Measurements from ENCODE around the gene STING1. TPM values are rescaled to one million over a fixed set of nuclear protein-coding genes. Genes with fewer than 3 reads are reported as not detected.

Gene STING1
- total and polyA plus RNA-seq, 10 of the 15 experiments (the other 5 are each of a cell fraction or from before 2014, with no cell fraction given): 10.1 to 56.1 (median 41.0) TPM

DNA sequence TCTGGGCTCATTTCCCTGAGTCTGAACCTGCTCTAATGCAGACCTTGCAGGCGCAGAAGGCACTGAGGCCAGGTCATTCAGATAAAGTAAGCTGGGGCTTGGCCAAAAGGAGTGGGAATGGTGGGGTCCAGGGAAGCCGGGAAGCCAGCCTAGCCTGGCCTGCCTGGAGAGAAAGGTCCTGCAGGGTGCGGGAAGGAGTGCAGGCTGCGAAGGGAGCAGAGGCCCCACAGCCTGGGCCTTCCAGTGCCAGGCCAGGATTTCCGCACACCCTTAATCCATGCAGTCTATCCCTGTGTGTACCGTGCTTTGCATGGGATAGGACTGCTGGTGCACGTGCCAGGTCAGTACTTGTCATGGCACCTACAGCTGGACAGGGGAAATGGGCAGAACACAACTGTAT, 3.6 kb upstream of the STING1 start:
- ATAC-seq (no peak), FAIRE-seq (no peak), DNase-seq (ENCODE audit: low read depth, low spot score) (no peak)
- H3K4me2 ChIP-seq (ENCODE audit: control insufficient read depth, insufficient read depth): no peak overlapping the region
- ChIA-PET CTCF (interaction anchor here (0.6 to 0.8 kb wide), 2 partner anchors 27 to 30 kb away, joined by 3 read pairs; no protein-coding TSS in a partner anchor), SMC1A (ENCODE audit: uncharacterized antibody, unreplicated experiment) (interaction anchor here (0.9 to 3.1 kb wide), 3 partner anchors 10 to 61 kb away, joined by 3 to 15 read pairs (median 4); no protein-coding TSS in a partner anchor), RAD21 (ENCODE audit: unreplicated experiment) (no interaction called here), POLR2A (interaction anchor here (0.8 kb wide), 1 partner anchor 79 kb away, joined by 3 read pairs; no protein-coding TSS in a partner anchor)
- no peak overlapping the region for H3K9ac ChIP-seq (ENCODE audit: control insufficient read depth, insufficient read depth, low read length)
- intact Hi-C loops (cut with micrococcal nuclease; ENCODE audit: unreplicated experiment): no loop called here
- 70% methylated on average over 7 of the region's 7 CpGs for WGBS (ENCODE audit: insufficient coverage, insufficient replicate concordance, low lambda C conversion rate, missing lambda C conversion rate)
- no peak overlapping the region for H2AFZ ChIP-seq (ENCODE audit: control insufficient read depth, low read depth, low read length)
- in situ Hi-C loops (cut with MboI): no loop called here
- H3K9me3 ChIP-seq (replicated peaks; ENCODE audit: control insufficient read depth, insufficient read depth, low read length): no peaks in the 10 kb centered on the region
- H4K20me1 ChIP-seq (ENCODE audit: control insufficient read depth, insufficient read depth): no peaks in the 10 kb centered on the region
- BruUV-seq (replicated peaks): no TSS peak
- no peak overlapping the region for H3K4me3 ChIP-seq
- no peaks in the 10 kb centered on the region for H3K27me3 ChIP-seq (replicated peaks in 1 of 2; ENCODE audit: control insufficient read depth in 2 of 2, insufficient read depth in 2 of 2, low read length in 1 of 2)
- H3K4me1 ChIP-seq (ENCODE audit: control insufficient read depth, insufficient read depth, low read length): peaks cover 28% of the 10 kb centered on the region
- H3K79me2 ChIP-seq (ENCODE audit: control insufficient read depth, insufficient read depth, low read length): peaks cover 7% of the 10 kb centered on the region
- H3K27ac ChIP-seq (ENCODE audit: control insufficient read depth, insufficient read depth): no peak overlapping the region
- H3K36me3 ChIP-seq (ENCODE audit: control insufficient read depth in 2 of 2, insufficient read depth in 2 of 2, low read length in 1 of 2): no peaks in the 10 kb centered on the region
- TF ChIP-seq, protein P1, sequence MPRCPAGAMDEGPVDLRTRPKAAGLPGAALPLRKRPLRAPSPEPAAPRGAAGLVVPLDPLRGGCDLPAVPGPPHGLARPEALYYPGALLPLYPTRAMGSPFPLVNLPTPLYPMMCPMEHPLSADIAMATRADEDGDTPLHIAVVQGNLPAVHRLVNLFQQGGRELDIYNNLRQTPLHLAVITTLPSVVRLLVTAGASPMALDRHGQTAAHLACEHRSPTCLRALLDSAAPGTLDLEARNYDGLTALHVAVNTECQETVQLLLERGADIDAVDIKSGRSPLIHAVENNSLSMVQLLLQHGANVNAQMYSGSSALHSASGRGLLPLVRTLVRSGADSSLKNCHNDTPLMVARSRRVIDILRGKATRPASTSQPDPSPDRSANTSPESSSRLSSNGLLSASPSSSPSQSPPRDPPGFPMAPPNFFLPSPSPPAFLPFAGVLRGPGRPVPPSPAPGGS (IDR thresholded peaks at IDR 0.05; ENCODE audit: borderline replicate concordance, insufficient read depth, low read depth, low read length, poor library complexity, severe bottlenecking): no peak
- TF ChIP-seq, protein P2, sequence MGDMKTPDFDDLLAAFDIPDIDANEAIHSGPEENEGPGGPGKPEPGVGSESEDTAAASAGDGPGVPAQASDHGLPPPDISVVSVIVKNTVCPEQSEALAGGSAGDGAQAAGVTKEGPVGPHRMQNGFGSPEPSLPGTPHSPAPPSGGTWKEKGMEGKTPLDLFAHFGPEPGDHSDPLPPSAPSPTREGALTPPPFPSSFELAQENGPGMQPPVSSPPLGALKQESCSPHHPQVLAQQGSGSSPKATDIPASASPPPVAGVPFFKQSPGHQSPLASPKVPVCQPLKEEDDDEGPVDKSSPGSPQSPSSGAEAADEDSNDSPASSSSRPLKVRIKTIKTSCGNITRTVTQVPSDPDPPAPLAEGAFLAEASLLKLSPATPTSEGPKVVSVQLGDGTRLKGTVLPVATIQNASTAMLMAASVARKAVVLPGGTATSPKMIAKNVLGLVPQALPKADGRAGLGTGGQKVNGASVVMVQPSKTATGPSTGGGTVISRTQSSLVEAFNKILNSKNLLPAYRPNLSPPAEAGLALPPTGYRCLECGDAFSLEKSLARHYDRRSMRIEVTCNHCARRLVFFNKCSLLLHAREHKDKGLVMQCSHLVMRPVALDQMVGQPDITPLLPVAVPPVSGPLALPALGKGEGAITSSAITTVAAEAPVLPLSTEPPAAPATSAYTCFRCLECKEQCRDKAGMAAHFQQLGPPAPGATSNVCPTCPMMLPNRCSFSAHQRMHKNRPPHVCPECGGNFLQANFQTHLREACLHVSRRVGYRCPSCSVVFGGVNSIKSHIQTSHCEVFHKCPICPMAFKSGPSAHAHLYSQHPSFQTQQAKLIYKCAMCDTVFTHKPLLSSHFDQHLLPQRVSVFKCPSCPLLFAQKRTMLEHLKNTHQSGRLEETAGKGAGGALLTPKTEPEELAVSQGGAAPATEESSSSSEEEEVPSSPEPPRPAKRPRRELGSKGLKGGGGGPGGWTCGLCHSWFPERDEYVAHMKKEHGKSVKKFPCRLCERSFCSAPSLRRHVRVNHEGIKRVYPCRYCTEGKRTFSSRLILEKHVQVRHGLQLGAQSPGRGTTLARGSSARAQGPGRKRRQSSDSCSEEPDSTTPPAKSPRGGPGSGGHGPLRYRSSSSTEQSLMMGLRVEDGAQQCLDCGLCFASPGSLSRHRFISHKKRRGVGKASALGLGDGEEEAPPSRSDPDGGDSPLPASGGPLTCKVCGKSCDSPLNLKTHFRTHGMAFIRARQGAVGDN (IDR thresholded peaks at IDR 0.05): no peak
- TF ChIP-seq ZZZ3 (IDR thresholded peaks at IDR 0.05; ENCODE audit: control insufficient read depth, insufficient read length, low read depth): no peak
- TF ChIP-seq, protein P3, sequence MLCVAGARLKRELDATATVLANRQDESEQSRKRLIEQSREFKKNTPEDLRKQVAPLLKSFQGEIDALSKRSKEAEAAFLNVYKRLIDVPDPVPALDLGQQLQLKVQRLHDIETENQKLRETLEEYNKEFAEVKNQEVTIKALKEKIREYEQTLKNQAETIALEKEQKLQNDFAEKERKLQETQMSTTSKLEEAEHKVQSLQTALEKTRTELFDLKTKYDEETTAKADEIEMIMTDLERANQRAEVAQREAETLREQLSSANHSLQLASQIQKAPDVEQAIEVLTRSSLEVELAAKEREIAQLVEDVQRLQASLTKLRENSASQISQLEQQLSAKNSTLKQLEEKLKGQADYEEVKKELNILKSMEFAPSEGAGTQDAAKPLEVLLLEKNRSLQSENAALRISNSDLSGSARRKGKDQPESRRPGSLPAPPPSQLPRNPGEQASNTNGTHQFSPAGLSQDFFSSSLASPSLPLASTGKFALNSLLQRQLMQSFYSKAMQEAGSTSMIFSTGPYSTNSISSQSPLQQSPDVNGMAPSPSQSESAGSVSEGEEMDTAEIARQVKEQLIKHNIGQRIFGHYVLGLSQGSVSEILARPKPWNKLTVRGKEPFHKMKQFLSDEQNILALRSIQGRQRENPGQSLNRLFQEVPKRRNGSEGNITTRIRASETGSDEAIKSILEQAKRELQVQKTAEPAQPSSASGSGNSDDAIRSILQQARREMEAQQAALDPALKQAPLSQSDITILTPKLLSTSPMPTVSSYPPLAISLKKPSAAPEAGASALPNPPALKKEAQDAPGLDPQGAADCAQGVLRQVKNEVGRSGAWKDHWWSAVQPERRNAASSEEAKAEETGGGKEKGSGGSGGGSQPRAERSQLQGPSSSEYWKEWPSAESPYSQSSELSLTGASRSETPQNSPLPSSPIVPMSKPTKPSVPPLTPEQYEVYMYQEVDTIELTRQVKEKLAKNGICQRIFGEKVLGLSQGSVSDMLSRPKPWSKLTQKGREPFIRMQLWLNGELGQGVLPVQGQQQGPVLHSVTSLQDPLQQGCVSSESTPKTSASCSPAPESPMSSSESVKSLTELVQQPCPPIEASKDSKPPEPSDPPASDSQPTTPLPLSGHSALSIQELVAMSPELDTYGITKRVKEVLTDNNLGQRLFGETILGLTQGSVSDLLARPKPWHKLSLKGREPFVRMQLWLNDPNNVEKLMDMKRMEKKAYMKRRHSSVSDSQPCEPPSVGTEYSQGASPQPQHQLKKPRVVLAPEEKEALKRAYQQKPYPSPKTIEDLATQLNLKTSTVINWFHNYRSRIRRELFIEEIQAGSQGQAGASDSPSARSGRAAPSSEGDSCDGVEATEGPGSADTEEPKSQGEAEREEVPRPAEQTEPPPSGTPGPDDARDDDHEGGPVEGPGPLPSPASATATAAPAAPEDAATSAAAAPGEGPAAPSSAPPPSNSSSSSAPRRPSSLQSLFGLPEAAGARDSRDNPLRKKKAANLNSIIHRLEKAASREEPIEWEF (IDR thresholded peaks at IDR 0.05; ENCODE audit: insufficient replicate concordance, low read depth, low read length): no peak
- TF ChIP-seq RFX5 (IDR thresholded peaks at IDR 0.05; ENCODE audit: low read depth, low read length): no peak
- no peak for TF ChIP-seq SIX5 (IDR thresholded peaks at IDR 0.05; ENCODE audit: low read depth, low read length, severe bottlenecking)
- no peak for TF ChIP-seq PAX5 (IDR thresholded peaks at IDR 0.05; ENCODE audit: borderline replicate concordance, low read depth, low read length)
- no peak for TF ChIP-seq YY1 (IDR thresholded peaks at IDR 0.05; ENCODE audit: low read depth, low read length)
- no peak for TF ChIP-seq NFYB (IDR thresholded peaks at IDR 0.05; ENCODE audit: insufficient read depth, low read depth, low read length)
- no peak for TF ChIP-seq SMAD5 (IDR thresholded peaks at IDR 0.05; ENCODE audit: low read depth)
- no peak for TF ChIP-seq SREBF1 (IDR thresholded peaks at IDR 0.05; ENCODE audit: low read length)
- TF ChIP-seq CREM (IDR thresholded peaks at IDR 0.05; ENCODE audit: low read depth): no peak
- no peak for TF ChIP-seq KLF5 (IDR thresholded peaks at IDR 0.05; ENCODE audit: partially characterized antibody)
- no peak for TF ChIP-seq MTA3 (IDR thresholded peaks at IDR 0.05; ENCODE audit: borderline replicate concordance, low read length)

Data from GM12878 (cell line).